K562 (cell line): ENCODE measurements around the gene TMC8. TPM values are rescaled to one million over a fixed set of nuclear protein-coding genes. Genes with fewer than 3 reads are reported as not detected.
A peak's percentile ranks its signal among the peaks of the same experiment; 100 is the strongest.

Experiments used
- ATAC-seq: fragments of 200-7000 bp; cut with Tn5 transposase; 3 replicates; pipeline ENCODE4 v1.9.1; 2020; ENCODE audit warnings: moderate library complexity
- BruUV-seq: library from RNA; stranded (reverse); fragments of 400-500 nt; replicated peaks from 2 replicates; lab custom pipeline; 2021; lab: Mats Ljungman, UMichigan
- CTCF ChIA-PET: fragments of 300-600 bp; formaldehyde crosslinking; extraction: SDS; loops from one replicate; lab custom pipeline; 2021; ENCODE audit warnings: low intra/inter-chr PET ratio; lab: Yijun Ruan, JAX
- POLR2A ChIA-PET: fragments of 300-600, 350-650 bp; sonication (Branson Sonifier 250); formaldehyde crosslinking; extraction: SDS; loops from one replicate; lab custom pipeline; 2021; ENCODE audit warnings: antibody characterized with exemption, inconsistent platforms; lab: Yijun Ruan, JAX
- DNase-seq, 4 experiments: peaks; one replicate each; pipeline versions ENCODE4 v3.0.0 to v3.0.0-alpha.2; 2011 to 2018; ENCODE audit warnings: low spot score in 3 of 4, mixed read lengths in 3 of 4; ENCODE audit errors: extremely low read depth in 1 of 4
- FAIRE-seq: peaks from 2 replicates; lab custom pipeline; 2011; peaks lifted over from hg19 to GRCh38; lab: Jason Lieb, UNC
- H2AFZ ChIP-seq: 2 replicates; pipeline ENCODE4 v1.6.0; 2011; ENCODE audit warnings: low read depth, low read length, control low read depth, inconsistent platforms
- H3K27ac ChIP-seq: fragments of 200-600 bp; 3 replicates; pipeline ENCODE4 v1.8.0; 2011; ENCODE audit warnings: low read depth, mild to moderate bottlenecking, control low read depth, inconsistent platforms, low read length, moderate library complexity, mixed read lengths; ENCODE audit errors: extremely low read depth
- H3K27me3 ChIP-seq, 2 experiments: fragments of 300-600 bp in 1 of 2; 2 replicates in 1 of 2; 3 replicates in 1 of 2; pipeline versions ENCODE4 v1.6.0 to v1.8.0; 2011; ENCODE audit warnings: inconsistent platforms in 2 of 2, low read length in 2 of 2, mild to moderate bottlenecking in 1 of 2, mixed read lengths in 1 of 2, moderate library complexity in 1 of 2; ENCODE audit not compliant: control insufficient read depth in 2 of 2, insufficient read depth in 2 of 2
- H3K36me3 ChIP-seq: fragments of 300-600 bp; 3 replicates; pipeline ENCODE4 v1.8.0; 2011; ENCODE audit warnings: mild to moderate bottlenecking, low read length, inconsistent platforms; ENCODE audit not compliant: control insufficient read depth, insufficient read depth
- H3K4me1 ChIP-seq, 2 experiments: fragments of 200-600 bp in 1 of 2; replicated peaks in 1 of 2; 2 replicates in 1 of 2; 3 replicates in 1 of 2; pipeline versions ENCODE4 v1.5.1 to v1.8.0; 2011; ENCODE audit warnings: inconsistent platforms in 2 of 2, low read length in 2 of 2, mild to moderate bottlenecking in 1 of 2, mixed read lengths in 1 of 2, moderate library complexity in 1 of 2; ENCODE audit not compliant: control insufficient read depth in 2 of 2, insufficient read depth in 2 of 2
- H3K4me2 ChIP-seq: 2 replicates; pipeline ENCODE4 v1.6.1; 2011; ENCODE audit warnings: low read length, control low read depth, inconsistent platforms, mixed read lengths; ENCODE audit not compliant: insufficient read depth
- H3K4me3 ChIP-seq: fragments of 200-600 bp; sonication (generic), shearing (Covaris generic); 2 replicates; pipeline ENCODE4 v1.5.1; 2016; ENCODE audit warnings: control low read depth, inconsistent platforms
- H3K79me2 ChIP-seq: fragments of 200-600 bp; 3 replicates; pipeline ENCODE4 v1.8.0; 2011; ENCODE audit warnings: low read length, inconsistent platforms; ENCODE audit not compliant: control insufficient read depth, insufficient read depth
- H3K9ac ChIP-seq, 2 experiments: 2 replicates each; pipeline versions ENCODE4 v1.6.0 to v1.6.1; 2011; ENCODE audit warnings: low read depth in 2 of 2, low read length in 2 of 2, control low read depth in 1 of 2, inconsistent platforms in 1 of 2, mild to moderate bottlenecking in 1 of 2, mixed read lengths in 1 of 2; ENCODE audit not compliant: insufficient read depth in 1 of 2
- H3K9me1 ChIP-seq: one replicate; pipeline ENCODE4 v1.6.0; 2011; ENCODE audit warnings: inconsistent platforms, mild to moderate bottlenecking, low read length, moderate library complexity; ENCODE audit not compliant: control insufficient read depth, insufficient read depth
- H3K9me3 ChIP-seq: replicated peaks from 2 replicates; pipeline ENCODE4 v1.5.1; 2011; ENCODE audit warnings: low read depth, low read length, inconsistent platforms; ENCODE audit not compliant: control insufficient read depth, insufficient read depth
- H4K20me1 ChIP-seq: replicated peaks from 2 replicates; pipeline ENCODE4 v1.6.1; 2011; ENCODE audit warnings: low read length, inconsistent platforms, mixed read lengths; ENCODE audit not compliant: control insufficient read depth, insufficient read depth
- POLR2G ChIP-seq: fragments of 200-400 bp; formaldehyde crosslinking; IDR thresholded peaks from 2 replicates; pipeline ENCODE4 v1.6.1; 2017; ENCODE audit warnings: low read depth, mild to moderate bottlenecking, antibody characterized with exemption, low read length, moderate library complexity
- ZBTB33 ChIP-seq: sonication (generic); formaldehyde crosslinking; IDR thresholded peaks from 2 replicates; pipeline ENCODE4 v1.8.1; 2023; ENCODE audit warnings: mild to moderate bottlenecking, missing genetic modification reagents
- ZBTB49 ChIP-seq: sonication (generic); formaldehyde crosslinking; IDR thresholded peaks from 2 replicates; pipeline ENCODE4 v1.8.0; 2022; ENCODE audit warnings: missing genetic modification reagents, mild to moderate bottlenecking, borderline replicate concordance
- ZNF263 ChIP-seq: sonication (generic); formaldehyde crosslinking; IDR thresholded peaks from 2 replicates; pipeline ENCODE4 v1.8.0; 2022; ENCODE audit warnings: mild to moderate bottlenecking, missing genetic modification reagents, borderline replicate concordance
- ZNF318 ChIP-seq, 2 experiments: fragments of 450-650 bp; IDR thresholded peaks; 2 replicates each; pipeline ENCODE4 v1.6.1; 2016; ENCODE audit warnings: mild to moderate bottlenecking in 2 of 2, borderline replicate concordance in 1 of 2, low read depth in 1 of 2, moderate library complexity in 1 of 2
- ZNF79 ChIP-seq: fragments of 250-450 bp; sonication (Bioruptor Pico); IDR thresholded peaks from 2 replicates; pipeline ENCODE4 v1.4.0; 2020; ENCODE audit warnings: low read depth, mild to moderate bottlenecking, moderate library complexity
- WGBS: fragments of 100-300 bp; shearing (Covaris generic); methylation state at CpG from one replicate; pipeline ENCODE4 v1.1.6; 2016; ENCODE audit warnings: low coverage, mixed read lengths; ENCODE audit not compliant: insufficient coverage; ENCODE audit errors: missing lambda C conversion rate; 5-methylcytosine and 5-hydroxymethylcytosine counted together
- in situ Hi-C: fragments of 300-500 bp; cut with MboI; formaldehyde crosslinking; loops from 4 replicates; pipeline ENCODE4 v1.15.0; 2018; ENCODE audit warnings: inconsistent platforms, mixed read lengths
- intact Hi-C: fragments of 100-400 bp; cut with micrococcal nuclease; formaldehyde crosslinking; loops from 2 replicates; pipeline ENCODE4 v1.14.2; 2022
- polyA plus RNA-seq, 8 experiments: library from polyadenylated mRNA; depleted of rRNA in 4 of 8; stranded (reverse) in 5 of 8; unstranded in 3 of 8; fragments of >200 nt; fragmentation: Nextera tagmentation in 2 of 8; fragmentation: Illumina TruSeq in 1 of 8; extraction: Ambion mirVana in 2 of 8; extraction: Trizol in 1 of 8; gene quantifications; 2 replicates each; pipeline versions ENCODE4 v1.2.1 to v1.2.3, GENCODE V29; 2011 to 2014; ENCODE audit warnings: inconsistent platforms in 1 of 8, missing spikeins in 1 of 8
- total RNA-seq, 7 experiments: library from RNA; depleted of rRNA in 6 of 7; stranded (reverse); fragments of >200 nt in 6 of 7; fragmentation: Illumina TruSeq in 2 of 7; extraction: Trizol in 2 of 7; gene quantifications; 2 replicates each; pipeline versions ENCODE4 v1.2.1 to v1.2.3, GENCODE V29; 2011 to 2021; ENCODE audit warnings: low replicate concordance in 1 of 7

The TMC8 gene
- total and polyA plus RNA-seq, 9 of the 15 experiments (the other 6 are each of a cell fraction or from before 2014, with no cell fraction given): 0.13 to 10.9 (median 2.8) TPM

GRCh38 chr17:78122216-78122930, 8.2 kb upstream of the TMC8 start:
- intact Hi-C loops (no loop called here), in situ Hi-C loops (no loop called here)
- ChIA-PET POLR2A (interaction anchor here (0.5 to 0.8 kb wide), 2 partner anchors 10 to 16 kb away, joined by 4 to 6 read pairs; no protein-coding TSS in a partner anchor), CTCF (no interaction called here)
- Histone ChIP-seq H3K27me3 (no peaks in the 10 kb centered on the region), H3K9me3 (no peaks in the 10 kb centered on the region), H4K20me1 (no peaks in the 10 kb centered on the region; the same call in 1 of the 2 replicates), H3K4me2 (no peak overlapping the region), H3K36me3 (peaks cover 92% of the 10 kb centered on the region), H3K27ac (no peak overlapping the region), H3K4me3 (no peak overlapping the region), H3K79me2 (peaks cover 58% of the 10 kb centered on the region), H3K9me1 (no peaks in the 10 kb centered on the region), H2AFZ (no peak overlapping the region), H3K4me1 (peaks cover 9 to 80% of the 10 kb centered on the region in 2 experiments), H3K9ac (peak overlapping the region in 1 of 2 experiments; percentile 72; a peak in 2 of 4 replicates)
- no TSS peak for BruUV-seq
- no peak for DNase-seq
- 90% methylated on average over 15 of the region's 23 CpGs for WGBS
- FAIRE-seq: no peak
- no peak for ATAC-seq
- peak; percentile 41; the same call in 1 of the 2 replicates for TF ChIP-seq ZBTB33
- TF ChIP-seq ZNF79 (CRISPR knock-in tag): no peak
- no peak for TF ChIP-seq ZNF318 (IDR thresholded peaks at IDR 0.05; ENCODE audit: borderline replicate concordance in 1 of 2, low read depth in 1 of 2)
- TF ChIP-seq ZBTB49 (CRISPR knock-in tag): no peak
- TF ChIP-seq ZNF263 (CRISPR knock-in tag): no peak
- peak; percentile 54; the same call in 1 of the 2 replicates for TF ChIP-seq POLR2G
